KMS-11 (cell line): ENCODE results near the gene ABTB1.
A peak's percentile ranks its signal among the peaks of the same experiment; 100 is the strongest.

ENCODE experiments used
- H2AFZ ChIP-seq: fragments of 200-600 bp; sonication (generic); 2 replicates; pipeline ENCODE4 v1.6.1; 2016; ENCODE audit warnings: antibody characterized with exemption, mixed run types, low read depth
- H3K27ac ChIP-seq: fragments of 200-600 bp; sonication (generic); 2 replicates; pipeline ENCODE4 v1.6.1; 2016; ENCODE audit warnings: mild to moderate bottlenecking, mixed run types
- H3K27me3 ChIP-seq: fragments of 200-600 bp; sonication (generic); 2 replicates; pipeline ENCODE4 v1.6.1; 2017; ENCODE audit warnings: mild to moderate bottlenecking, low read depth, mixed run types, moderate library complexity; ENCODE audit not compliant: insufficient read depth
- H3K36me3 ChIP-seq: fragments of 200-600 bp; sonication (generic); 2 replicates; pipeline ENCODE4 v1.6.1; 2017; ENCODE audit warnings: mild to moderate bottlenecking, mixed run types; ENCODE audit not compliant: insufficient read depth
- H3K4me1 ChIP-seq: fragments of 200-600 bp; sonication (generic); 2 replicates; pipeline ENCODE4 v1.6.1; 2016; ENCODE audit warnings: mild to moderate bottlenecking, low read depth, mixed run types; ENCODE audit not compliant: poor library complexity, severe bottlenecking
- H3K4me2 ChIP-seq: fragments of 200-600 bp; sonication (generic); 2 replicates; pipeline ENCODE4 v1.7.0; 2016; ENCODE audit warnings: mild to moderate bottlenecking, mixed run types
- H3K4me3 ChIP-seq: fragments of 200-600 bp; sonication (generic); IDR thresholded peaks from 2 replicates; pipeline ENCODE4 v1.6.1; 2017; ENCODE audit warnings: low read depth, low read length, mixed read lengths; ENCODE audit not compliant: insufficient read depth
- H3K79me2 ChIP-seq: fragments of 200-600 bp; sonication (generic); 2 replicates; pipeline ENCODE4 v1.6.1; 2016; ENCODE audit warnings: low read depth, mixed run types; ENCODE audit not compliant: insufficient read depth
- H3K9ac ChIP-seq: fragments of 200-600 bp; sonication (generic); 2 replicates; pipeline ENCODE4 v1.6.1; 2016; ENCODE audit warnings: mild to moderate bottlenecking, mixed run types
- H4K20me1 ChIP-seq: fragments of 200-600 bp; sonication (generic); 2 replicates; pipeline ENCODE4 v1.6.1; 2016; ENCODE audit warnings: mild to moderate bottlenecking, mixed run types; ENCODE audit not compliant: insufficient read depth
- TF ChIP-seq, protein P1 (sequence below): fragments of 200-600 bp; sonication (generic); conservative IDR thresholded peaks from 2 replicates; pipeline ENCODE4 v1.6.1; 2017; ENCODE audit warnings: low read depth, mild to moderate bottlenecking, antibody characterized with exemption, low read length, moderate library complexity, mixed read lengths

ABTB1 gene

DNA sequence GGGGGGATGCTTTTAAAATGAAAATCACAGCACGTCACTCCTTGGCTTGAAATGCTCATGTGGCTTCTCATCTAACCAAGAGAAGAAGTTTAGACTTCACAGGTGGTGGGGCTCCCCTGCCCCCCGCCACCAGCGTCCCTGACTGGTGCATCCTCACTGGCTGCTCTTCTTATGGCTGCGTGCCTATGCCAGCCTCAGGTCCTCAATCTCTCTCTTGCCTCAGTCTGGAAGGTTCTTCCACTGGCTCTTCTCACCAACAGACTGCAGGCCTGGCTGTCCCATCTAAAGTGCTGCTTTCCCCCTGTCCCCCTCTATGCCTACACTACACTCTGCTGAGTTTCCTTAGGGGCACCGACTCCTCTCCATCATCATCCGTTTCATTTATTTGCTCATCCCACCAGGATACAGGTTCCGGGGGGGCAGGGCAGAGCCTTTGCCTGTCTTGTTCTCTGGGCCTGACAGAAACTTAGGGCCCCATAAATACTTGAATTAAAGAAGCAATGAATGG, 20.6 kb downstream of the ABTB1 start:
- H2AFZ ChIP-seq = no peak overlapping the region
- no peak overlapping the region for H3K27ac ChIP-seq
- no peaks in the 10 kb centered on the region for H4K20me1 ChIP-seq
- peaks cover 24% of the 10 kb centered on the region for H3K4me1 ChIP-seq
- no peaks in the 10 kb centered on the region for H3K79me2 ChIP-seq
- no peaks in the 10 kb centered on the region for H3K27me3 ChIP-seq
- TF ChIP-seq, protein P1, sequence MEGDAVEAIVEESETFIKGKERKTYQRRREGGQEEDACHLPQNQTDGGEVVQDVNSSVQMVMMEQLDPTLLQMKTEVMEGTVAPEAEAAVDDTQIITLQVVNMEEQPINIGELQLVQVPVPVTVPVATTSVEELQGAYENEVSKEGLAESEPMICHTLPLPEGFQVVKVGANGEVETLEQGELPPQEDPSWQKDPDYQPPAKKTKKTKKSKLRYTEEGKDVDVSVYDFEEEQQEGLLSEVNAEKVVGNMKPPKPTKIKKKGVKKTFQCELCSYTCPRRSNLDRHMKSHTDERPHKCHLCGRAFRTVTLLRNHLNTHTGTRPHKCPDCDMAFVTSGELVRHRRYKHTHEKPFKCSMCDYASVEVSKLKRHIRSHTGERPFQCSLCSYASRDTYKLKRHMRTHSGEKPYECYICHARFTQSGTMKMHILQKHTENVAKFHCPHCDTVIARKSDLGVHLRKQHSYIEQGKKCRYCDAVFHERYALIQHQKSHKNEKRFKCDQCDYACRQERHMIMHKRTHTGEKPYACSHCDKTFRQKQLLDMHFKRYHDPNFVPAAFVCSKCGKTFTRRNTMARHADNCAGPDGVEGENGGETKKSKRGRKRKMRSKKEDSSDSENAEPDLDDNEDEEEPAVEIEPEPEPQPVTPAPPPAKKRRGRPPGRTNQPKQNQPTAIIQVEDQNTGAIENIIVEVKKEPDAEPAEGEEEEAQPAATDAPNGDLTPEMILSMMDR = no peak
- H3K9ac ChIP-seq = no peak overlapping the region
- H3K36me3 ChIP-seq = no peaks in the 10 kb centered on the region
- H3K4me2 ChIP-seq = no peak overlapping the region
- H3K4me3 ChIP-seq = no peak overlapping the region

DNA sequence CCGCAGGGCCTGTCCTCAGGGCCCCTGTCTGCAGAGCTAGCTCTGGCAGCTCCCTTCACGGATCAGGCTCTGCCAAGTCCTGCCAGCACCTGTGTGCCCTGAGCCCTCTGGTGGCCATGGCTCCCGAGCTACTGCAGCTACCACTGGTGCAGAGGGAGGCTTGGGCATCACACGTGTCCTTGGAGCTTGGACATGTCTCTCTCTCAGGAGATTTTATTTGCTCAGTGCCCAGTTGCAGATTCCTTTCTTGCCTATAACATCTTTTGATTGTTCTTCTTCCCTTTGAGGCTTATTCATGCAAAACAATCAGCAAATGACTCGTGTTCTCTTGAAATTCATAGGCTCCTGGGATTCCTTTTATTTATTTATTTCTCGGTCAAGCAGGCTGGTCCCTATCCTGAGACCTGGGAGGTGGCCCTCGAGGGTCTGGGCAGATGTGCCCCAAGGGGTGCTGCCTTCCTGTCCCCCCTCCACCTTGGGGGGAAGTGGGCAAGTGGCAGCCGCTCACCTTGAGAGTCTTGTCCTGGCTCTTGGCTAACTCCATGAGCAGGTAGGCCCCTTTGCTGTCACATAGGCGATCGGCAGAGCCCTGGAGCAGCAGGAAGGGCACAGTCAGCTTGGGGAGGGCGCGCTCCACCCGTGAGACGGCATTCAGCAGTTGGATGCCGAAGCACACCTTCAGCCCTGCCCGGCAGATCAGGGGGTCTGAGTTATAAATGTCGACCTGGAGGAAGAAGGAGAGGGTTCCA, 21.9 kb downstream of the ABTB1 start:
- H3K4me2 ChIP-seq = no peak overlapping the region
- H3K9ac ChIP-seq = no peak overlapping the region
- H3K27ac ChIP-seq = no peak overlapping the region
- no peak overlapping the region for H2AFZ ChIP-seq
- H3K27me3 ChIP-seq = no peaks in the 10 kb centered on the region
- H3K4me1 ChIP-seq = peaks cover 24% of the 10 kb centered on the region
- H4K20me1 ChIP-seq = no peaks in the 10 kb centered on the region
- H3K36me3 ChIP-seq = no peaks in the 10 kb centered on the region
- TF ChIP-seq, protein P1 = 0 out of 2 replicates have a peak, but pooled peaks have one; percentile 22
- no peaks in the 10 kb centered on the region for H3K79me2 ChIP-seq
- no peak overlapping the region for H3K4me3 ChIP-seq

DNA sequence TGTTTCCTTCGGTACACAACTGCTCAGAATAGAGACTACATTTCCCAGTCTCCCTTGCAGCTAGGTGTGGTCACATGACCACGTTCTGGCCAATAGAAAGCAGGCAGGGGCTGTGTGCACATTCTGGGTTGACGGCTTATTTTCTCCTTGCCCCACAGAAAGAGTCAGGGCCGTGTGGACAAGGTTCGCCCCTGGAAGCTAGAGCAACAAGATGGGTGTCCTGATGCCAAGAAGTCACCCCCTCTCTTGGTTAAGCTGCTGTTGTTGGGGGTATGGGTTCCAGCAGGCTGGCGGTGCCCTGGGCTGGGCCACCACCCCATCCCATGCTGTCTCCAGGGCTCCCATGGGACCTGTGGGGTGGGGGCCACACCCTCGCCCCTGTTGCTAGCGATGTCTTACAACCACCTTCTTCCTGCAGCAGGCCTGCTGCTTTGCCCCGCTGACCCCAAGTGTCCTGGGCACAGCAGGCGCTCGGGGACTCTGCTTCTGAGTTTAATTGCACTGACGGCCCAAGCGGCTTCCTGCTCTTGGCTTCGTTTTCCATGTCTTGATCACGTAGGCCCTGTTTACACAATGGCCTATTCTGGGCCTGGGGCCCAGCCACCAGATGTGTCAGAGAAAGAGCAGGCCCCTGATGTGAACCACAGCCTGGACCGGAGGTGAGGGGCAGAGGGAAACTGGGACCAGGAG, 24.9 kb downstream of the ABTB1 start:
- no peak overlapping the region for H3K4me3 ChIP-seq
- peaks cover 24% of the 10 kb centered on the region for H3K4me1 ChIP-seq
- H2AFZ ChIP-seq = peak overlapping the region; percentile 88
- peak overlapping the region; percentile 47 for H3K4me2 ChIP-seq
- no peak overlapping the region for H3K9ac ChIP-seq
- no peak overlapping the region for H3K27ac ChIP-seq
- TF ChIP-seq, protein P1 = no peak
- no peaks in the 10 kb centered on the region for H3K27me3 ChIP-seq
- no peaks in the 10 kb centered on the region for H3K36me3 ChIP-seq
- H4K20me1 ChIP-seq = no peaks in the 10 kb centered on the region
- no peaks in the 10 kb centered on the region for H3K79me2 ChIP-seq

DNA sequence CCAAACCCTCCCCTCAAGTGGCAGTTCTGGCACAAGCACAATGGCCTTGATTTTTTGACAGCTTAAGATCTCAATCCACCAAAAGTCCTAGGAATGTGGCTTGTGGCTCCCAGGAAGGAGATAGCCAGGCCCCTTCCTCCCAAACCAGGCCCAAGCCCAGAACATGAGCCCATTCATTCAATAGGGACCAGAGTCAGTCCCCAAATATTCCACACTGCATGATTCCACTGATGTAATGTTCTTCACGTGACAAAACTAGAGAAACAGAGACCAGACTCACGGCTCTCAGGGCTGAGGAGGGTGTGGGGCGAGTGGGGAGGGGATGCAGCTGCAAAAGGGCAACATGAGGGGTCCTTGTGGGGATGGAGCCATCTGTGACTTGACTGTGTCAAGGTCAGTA, 25.5 kb downstream of the ABTB1 start:
- Histone ChIP-seq H3K27ac (no peak overlapping the region), H3K36me3 (no peaks in the 10 kb centered on the region), H3K4me2 (no peak overlapping the region), H3K9ac (no peak overlapping the region), H3K27me3 (no peaks in the 10 kb centered on the region), H3K79me2 (no peaks in the 10 kb centered on the region), H4K20me1 (no peaks in the 10 kb centered on the region), H3K4me1 (peaks cover 24% of the 10 kb centered on the region), H3K4me3 (no peak overlapping the region), H2AFZ (peak overlapping the region; percentile 88; the same call in 1 of the 2 replicates)
- TF ChIP-seq, protein P1 = no peak
